Mucosa of stomach (tissue), 1 donor: ENCODE results near the gene PROCA1.

Experiments
- H3K27me3 ChIP-seq: one replicate; pipeline ENCODE4 v1.7.0; 2013; ENCODE audit warnings: mild to moderate bottlenecking, low read length; ENCODE audit not compliant: control insufficient read depth, insufficient read depth
- H3K36me3 ChIP-seq: one replicate; pipeline ENCODE4 v1.7.0; 2013; ENCODE audit warnings: low read length; ENCODE audit not compliant: control insufficient read depth, insufficient read depth
- H3K4me1 ChIP-seq: one replicate; pipeline ENCODE4 v1.7.0; 2013; ENCODE audit warnings: mild to moderate bottlenecking, low read length; ENCODE audit not compliant: control insufficient read depth, insufficient read depth
- H3K4me3 ChIP-seq: one replicate; pipeline ENCODE4 v1.7.0; 2013; ENCODE audit warnings: low read length
- H3K9ac ChIP-seq: one replicate; pipeline ENCODE4 v1.7.0; 2013; ENCODE audit warnings: mild to moderate bottlenecking, low read length, moderate library complexity
- H3K9me3 ChIP-seq: one replicate; pipeline ENCODE4 v1.7.0; 2013; ENCODE audit warnings: mild to moderate bottlenecking, low read length, moderate library complexity; ENCODE audit not compliant: control insufficient read depth
- donor health status: Pancreatic carcinoma.

Gene PROCA1

DNA sequence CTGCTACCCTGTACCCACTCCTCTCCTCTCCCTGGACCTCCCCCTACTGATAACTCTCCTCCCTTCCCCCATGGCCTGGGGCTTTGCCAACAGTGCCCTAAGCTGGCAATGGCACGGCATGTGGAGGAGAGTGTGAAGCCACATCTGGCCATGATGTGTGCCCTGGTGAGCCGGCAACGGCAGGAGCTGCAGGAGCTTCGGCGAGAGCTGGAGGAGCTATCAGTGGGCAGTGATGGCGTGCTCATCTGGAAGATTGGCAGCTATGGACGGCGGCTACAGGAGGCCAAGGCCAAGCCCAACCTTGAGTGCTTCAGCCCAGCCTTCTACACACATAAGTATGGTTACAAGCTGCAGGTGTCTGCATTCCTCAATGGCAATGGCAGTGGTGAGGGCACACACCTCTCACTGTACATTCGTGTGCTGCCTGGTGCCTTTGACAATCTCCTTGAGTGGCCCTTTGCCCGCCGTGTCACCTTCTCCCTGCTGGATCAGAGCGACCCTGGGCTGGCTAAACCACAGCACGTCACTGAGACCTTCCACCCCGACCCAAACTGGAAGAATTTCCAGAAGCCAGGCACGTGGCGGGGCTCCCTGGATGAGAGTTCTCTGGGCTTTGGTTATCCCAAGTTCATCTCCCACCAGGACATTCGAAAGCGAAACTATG lies 37.3 kb upstream of the PROCA1 start:
- peaks cover 28% of the 10 kb centered on the region for H3K36me3 ChIP-seq
- H3K4me1 ChIP-seq: peaks cover 56% of the 10 kb centered on the region
- H3K4me3 ChIP-seq: no peak overlapping the region
- H3K9ac ChIP-seq: peak overlapping the region; percentile 9
- H3K27me3 ChIP-seq: no peaks in the 10 kb centered on the region
- H3K9me3 ChIP-seq: no peaks in the 10 kb centered on the region

DNA sequence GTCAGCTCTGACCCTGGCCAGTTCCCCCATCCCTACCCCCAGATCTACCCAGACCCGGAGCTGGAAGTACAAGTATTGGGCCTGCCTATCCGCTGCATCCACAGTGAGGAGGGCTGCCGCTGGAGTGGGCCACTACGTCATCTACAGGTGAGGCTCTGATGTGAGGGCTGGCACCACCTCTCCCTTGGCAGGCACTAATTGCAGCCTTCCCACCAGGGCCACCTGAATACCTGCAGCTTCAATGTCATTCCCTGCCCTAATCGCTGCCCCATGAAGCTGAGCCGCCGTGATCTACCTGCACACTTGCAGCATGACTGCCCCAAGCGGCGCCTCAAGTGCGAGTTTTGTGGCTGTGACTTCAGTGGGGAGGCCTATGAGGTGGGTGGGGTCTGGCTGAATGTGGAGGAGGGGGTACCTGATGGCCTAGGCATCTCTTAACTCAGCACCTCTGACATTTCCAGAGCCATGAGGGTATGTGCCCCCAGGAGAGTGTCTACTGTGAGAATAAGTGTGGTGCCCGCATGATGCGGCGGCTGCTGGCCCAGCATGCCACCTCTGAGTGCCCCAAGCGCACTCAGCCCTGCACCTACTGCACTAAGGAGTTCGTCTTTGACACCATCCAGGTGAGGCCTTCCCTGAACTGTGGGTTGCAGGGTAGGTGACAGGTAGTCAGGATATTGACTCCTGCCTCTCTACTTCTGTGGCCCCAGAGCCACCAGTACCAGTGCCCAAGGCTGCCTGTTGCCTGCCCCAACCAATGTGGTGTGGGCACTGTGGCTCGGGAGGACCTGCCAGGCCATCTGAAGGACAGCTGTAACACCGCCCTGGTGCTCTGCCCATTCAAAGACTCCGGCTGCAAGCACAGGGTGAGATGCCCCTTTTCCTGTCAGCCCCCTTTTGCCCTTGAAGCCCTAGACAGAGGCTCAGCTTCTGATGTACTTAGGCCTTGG lies 36.4 kb upstream of the PROCA1 start:
- peak overlapping the region; percentile 99 for H3K9ac ChIP-seq
- H3K9me3 ChIP-seq: no peaks in the 10 kb centered on the region
- no peaks in the 10 kb centered on the region for H3K27me3 ChIP-seq
- peaks cover 28% of the 10 kb centered on the region for H3K36me3 ChIP-seq
- no peak overlapping the region for H3K4me3 ChIP-seq
- peaks cover 59% of the 10 kb centered on the region for H3K4me1 ChIP-seq

DNA sequence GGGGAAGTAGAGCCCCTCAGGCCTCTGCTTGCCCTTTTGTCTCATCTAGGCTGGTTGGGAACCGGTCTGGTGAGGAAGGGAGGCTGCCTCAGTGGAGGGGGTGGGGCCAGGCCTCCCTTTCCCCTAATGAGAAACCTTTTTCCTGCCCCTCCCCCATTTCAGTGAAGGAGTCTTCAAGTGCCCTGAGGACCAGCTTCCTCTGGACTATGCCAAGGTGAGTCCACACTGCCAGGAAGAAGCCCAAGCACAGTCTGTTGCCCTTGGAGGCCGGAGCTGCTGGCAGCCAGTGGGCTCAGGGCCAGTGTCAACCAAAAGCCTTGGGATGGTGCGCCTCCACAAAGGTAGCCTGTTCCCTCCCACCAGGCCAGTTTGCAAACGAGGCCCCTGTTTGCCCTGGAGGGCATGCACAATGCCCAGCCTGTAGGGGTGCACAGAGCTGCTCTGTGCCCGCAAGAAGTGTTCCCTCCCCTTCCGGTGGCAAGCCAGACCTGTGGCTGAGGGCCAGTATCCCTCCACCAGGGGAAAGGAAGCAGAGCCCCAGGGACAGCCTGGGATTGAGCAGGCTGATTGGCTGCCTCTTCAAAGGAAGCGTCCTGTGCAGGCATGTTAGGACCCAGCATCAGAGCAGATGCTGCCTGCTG lies 35.5 kb upstream of the PROCA1 start:
- H3K4me3 ChIP-seq: peak overlapping the region; percentile 5
- peak overlapping the region; percentile 99 for H3K9ac ChIP-seq
- peaks cover 68% of the 10 kb centered on the region for H3K4me1 ChIP-seq
- no peaks in the 10 kb centered on the region for H3K9me3 ChIP-seq
- no peaks in the 10 kb centered on the region for H3K27me3 ChIP-seq
- peaks cover 28% of the 10 kb centered on the region for H3K36me3 ChIP-seq

DNA sequence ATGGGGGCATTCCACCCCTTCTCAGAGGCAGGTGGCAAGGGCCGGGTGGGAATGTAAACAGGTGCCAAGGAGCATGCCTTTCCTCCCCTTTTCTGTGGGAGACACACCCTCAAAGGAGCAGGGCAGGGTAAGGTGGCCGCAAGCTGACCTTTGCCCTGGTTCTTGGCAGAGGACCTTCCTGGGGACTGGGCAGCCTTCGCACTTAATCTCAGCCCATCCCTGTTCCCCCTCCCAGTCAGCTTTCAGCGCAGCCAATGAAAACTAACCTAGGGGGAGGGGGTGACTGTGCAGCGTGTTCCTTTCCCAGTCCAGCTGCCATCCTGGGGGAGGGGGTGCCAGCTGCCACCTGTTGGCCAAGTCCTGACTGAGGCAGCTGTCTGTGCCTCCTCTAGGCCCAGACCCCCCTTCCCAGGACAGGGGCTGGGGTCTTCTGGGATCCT lies 34.9 kb upstream of the PROCA1 start:
- peaks cover 74% of the 10 kb centered on the region for H3K4me1 ChIP-seq
- peak overlapping the region; percentile 99 for H3K9ac ChIP-seq
- peak overlapping the region; percentile 85 for H3K4me3 ChIP-seq

DNA sequence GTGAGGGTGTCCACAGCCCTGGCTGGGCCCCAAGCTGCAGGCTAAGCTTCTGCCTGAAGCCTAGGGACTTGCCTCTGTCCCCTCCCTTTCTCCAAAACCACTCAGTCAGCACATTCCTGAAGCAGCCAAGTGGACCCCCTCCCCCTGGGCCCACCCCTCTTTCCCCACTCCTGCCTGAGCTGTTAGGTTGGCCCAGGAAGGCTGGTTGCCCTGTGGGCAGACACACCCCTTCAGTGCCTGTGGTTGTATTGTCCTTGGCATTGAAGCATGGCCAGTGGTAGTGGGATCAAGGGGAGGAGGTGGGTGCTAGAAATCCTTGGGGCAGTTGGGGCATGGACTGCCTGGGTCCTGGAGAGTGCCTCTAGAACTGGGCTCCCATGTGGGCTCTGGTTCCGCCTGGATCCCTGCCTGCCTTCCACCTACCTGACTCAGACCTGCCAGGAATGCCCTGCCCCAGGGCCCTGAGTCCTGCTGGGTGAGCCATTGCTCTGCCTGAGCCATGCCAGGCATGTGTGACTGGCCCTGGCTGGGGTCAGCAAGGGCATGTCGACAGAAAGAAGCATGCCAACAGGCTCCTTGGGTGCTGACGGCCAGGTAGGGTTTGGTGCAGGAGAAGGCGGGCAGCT lies 34.2 kb upstream of the PROCA1 start:
- H3K27me3 ChIP-seq: no peaks in the 10 kb centered on the region
- H3K4me1 ChIP-seq: peaks cover 81% of the 10 kb centered on the region
- H3K36me3 ChIP-seq: peaks cover 25% of the 10 kb centered on the region
- H3K9ac ChIP-seq: peak overlapping the region; percentile 99
- H3K9me3 ChIP-seq: no peaks in the 10 kb centered on the region
- H3K4me3 ChIP-seq: peak overlapping the region; percentile 85

More for the DNA sequence above, 34.9 kb upstream of the PROCA1 start:
- H3K36me3 ChIP-seq: peaks cover 28% of the 10 kb centered on the region
- no peaks in the 10 kb centered on the region for H3K9me3 ChIP-seq
- no peaks in the 10 kb centered on the region for H3K27me3 ChIP-seq

DNA sequence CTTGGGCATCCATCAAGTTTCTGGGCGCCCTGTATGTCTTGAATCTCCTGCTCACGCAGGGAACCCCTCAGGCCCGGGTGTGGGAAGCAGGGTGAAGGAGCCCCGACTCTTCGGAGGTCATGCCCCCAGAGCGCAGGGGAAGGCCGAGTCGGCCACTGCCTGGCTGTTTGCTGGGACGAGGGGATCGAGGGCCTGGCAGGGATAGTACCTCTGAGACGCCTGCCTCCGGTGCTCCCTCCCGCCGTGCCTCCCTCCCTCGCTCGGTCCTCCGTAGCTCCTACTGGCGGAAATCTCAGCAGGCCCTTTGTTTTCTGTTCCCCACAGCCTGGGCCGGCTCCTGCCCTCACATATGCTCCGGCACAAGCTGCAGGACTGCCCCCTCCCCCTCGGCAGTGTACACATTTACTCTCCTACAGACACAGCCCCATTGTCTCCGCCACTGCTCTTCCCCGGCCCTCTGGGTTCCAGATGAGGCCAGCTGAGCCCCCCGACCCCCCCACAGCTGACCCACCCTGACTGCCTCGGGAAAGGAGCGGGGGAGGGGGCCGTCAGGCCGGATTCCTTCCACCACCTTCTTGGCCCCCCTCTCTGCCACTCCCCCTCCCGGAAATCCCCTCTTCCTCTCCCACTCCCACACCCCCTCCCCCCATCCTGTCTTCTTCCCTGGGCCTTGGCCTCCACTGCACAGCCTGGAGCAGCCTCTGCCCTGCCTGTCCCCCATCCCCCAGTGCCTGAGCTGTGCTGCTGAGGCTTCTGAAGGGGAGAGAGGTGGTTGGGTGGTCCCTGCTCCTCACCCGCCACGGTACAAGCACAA lies 33.5 kb upstream of the PROCA1 start:
- peak overlapping the region; percentile 85 for H3K4me3 ChIP-seq

DNA sequence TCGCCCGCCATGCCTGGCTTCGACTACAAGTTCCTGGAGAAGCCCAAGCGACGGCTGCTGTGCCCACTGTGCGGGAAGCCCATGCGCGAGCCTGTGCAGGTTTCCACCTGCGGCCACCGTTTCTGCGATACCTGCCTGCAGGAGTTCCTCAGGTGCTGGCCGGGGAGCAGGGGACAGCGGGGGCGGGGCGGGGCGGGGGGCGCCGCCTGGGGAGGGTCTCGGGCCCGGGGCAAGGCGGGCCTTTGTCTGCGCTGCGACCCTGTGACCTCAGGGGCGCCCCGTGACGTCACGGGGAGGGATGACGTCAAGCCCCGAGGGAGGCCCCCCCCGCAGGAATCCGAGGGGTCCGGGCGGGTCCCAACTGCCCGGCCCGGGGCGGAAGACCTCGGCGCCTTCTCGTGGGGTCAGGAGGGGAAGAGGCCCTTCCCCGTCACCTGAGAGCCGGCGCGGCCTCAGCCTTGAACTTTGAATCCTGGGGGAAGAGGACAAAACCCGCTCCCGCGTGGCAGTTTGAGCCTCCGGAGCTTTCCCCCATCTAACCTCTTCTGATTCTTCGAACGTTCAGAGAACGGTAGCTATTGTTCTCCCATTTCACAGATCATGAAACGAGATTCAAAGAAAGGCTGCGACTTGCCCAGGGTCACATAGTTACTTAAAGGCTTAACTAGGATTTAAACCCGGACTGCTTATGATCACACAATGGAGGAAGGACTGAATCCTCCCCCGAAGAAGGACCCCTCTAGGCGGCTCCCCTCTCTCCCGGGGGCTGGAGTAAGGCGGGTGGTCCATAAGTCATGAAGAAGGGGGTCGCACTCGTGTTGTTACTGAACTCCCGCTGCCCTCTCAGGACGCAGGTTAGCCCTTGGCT lies 32.6 kb upstream of the PROCA1 start:
- peak overlapping the region; percentile 85 for H3K4me3 ChIP-seq
- no peaks in the 10 kb centered on the region for H3K9me3 ChIP-seq
- H3K9ac ChIP-seq: peak overlapping the region; percentile 99
- H3K27me3 ChIP-seq: no peaks in the 10 kb centered on the region
- peaks cover 17% of the 10 kb centered on the region for H3K36me3 ChIP-seq
- H3K4me1 ChIP-seq: peaks cover 68% of the 10 kb centered on the region

More for the DNA sequence above, 33.5 kb upstream of the PROCA1 start:
- peak overlapping the region; percentile 99 for H3K9ac ChIP-seq
- H3K36me3 ChIP-seq: peaks cover 18% of the 10 kb centered on the region
- no peaks in the 10 kb centered on the region for H3K9me3 ChIP-seq
- H3K27me3 ChIP-seq: no peaks in the 10 kb centered on the region
- H3K4me1 ChIP-seq: peaks cover 77% of the 10 kb centered on the region

DNA sequence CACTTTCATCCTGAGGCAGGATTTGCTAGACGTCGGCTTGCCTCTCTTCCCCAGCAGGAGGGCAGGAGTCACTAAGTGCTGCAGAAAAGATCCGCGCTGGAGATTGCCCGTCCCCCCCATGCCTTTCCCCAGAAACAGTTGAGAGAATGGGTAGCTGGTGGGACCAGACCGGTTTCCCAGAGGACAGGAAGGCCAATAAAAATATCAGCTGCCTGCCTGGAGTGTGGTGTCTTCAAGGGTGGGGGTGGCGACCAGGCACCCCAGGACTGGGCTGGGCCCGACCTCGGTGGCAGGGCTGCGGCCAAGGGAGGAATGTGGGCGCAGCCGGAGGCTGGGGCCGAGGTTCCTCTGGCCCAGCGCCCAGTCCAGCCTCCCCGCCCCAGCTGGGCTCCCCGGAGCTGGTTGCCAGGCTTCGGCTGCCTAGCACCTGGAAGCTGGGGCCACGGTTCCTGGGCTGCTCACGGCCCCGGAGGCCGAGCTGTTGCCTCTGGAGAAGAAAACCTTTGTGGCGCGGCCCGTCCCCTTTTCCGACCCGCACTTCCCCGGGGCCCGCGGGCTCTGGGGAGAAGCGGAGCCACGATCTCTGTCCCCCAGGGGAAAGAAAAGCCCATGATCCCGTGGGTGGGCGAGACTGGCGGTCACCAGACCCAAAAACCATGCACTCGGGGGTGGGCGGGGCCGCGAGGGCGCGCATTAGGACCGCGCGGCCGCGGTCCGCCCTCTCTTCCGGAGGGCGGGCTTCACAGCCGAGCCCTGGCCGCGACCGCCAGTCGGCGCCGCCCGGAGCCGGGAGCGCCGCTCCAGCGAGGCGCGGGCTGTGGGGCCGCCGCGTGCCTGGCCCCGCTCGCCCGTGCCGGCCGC lies 31.8 kb upstream of the PROCA1 start, which contains the start of gene TRAF4:
TRAF4 (plus strand) TSS at position 769 of the 861 bp plus-strand sequence. CDS start 102 bp downstream, outside the sequence.
- Histone ChIP-seq H3K36me3 (peaks cover 14% of the 10 kb centered on the region), H3K9me3 (no peaks in the 10 kb centered on the region), H3K4me1 (peaks cover 61% of the 10 kb centered on the region), H3K9ac (peak within 1 kb of the TSS; percentile 99), H3K27me3 (no peaks in the 10 kb centered on the region), H3K4me3 (peak within 1 kb of the TSS; percentile 85)

DNA sequence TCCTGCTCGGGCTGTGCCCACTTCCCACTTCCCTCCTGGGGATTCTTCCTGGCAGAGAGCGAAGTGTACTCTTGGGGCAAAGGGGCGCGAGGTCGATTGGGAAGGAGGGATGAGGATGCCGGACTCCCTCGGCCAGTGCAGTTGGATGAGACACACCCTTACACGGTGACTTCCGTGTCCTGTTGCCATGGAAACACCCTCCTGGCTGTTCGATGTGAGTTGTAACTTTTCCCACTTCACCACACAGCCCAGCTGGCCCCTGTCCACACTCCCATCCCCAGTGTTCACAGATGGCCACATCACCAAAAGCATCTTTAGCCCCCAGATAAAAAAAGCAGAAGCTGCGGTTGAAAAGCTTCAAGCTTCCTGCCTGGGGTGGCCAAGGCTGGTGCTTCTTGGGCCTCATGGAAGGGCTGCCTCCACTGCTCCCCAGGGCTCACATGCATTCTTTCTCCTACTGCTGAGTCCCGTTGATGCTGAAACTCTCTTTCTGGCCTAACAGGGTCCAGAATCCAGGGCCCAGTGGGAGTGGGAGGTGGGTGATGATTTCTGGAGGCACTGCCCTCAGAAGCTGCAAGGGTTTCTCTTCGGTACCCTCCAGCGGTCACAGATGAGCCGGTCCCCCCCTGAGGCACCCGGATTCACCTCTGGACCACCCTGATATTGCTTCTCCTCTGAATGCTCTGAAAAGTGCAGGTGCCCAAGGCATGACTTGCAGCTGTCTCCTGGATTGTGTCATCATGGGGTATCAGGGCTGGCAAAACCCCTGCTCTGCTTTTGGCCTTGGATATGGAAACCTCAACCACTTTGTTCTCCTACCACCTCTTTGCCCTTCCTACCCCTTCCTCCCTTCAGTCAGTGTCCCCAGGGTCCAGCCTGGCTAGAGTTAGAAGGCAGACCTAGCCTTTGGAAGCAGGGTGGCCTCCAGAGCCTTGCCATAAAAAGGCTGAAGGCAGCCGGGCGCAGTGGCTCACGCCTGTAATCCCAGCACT lies 30.0 kb upstream of the PROCA1 start:
- no peaks in the 10 kb centered on the region for H3K27me3 ChIP-seq
- peak overlapping the region; percentile 24 for H3K9ac ChIP-seq
- no peaks in the 10 kb centered on the region for H3K9me3 ChIP-seq
- no peaks in the 10 kb centered on the region for H3K36me3 ChIP-seq
- peaks cover 52% of the 10 kb centered on the region for H3K4me1 ChIP-seq
- no peak overlapping the region for H3K4me3 ChIP-seq
